ENCODE data around the gene GPT2.

DNA sequence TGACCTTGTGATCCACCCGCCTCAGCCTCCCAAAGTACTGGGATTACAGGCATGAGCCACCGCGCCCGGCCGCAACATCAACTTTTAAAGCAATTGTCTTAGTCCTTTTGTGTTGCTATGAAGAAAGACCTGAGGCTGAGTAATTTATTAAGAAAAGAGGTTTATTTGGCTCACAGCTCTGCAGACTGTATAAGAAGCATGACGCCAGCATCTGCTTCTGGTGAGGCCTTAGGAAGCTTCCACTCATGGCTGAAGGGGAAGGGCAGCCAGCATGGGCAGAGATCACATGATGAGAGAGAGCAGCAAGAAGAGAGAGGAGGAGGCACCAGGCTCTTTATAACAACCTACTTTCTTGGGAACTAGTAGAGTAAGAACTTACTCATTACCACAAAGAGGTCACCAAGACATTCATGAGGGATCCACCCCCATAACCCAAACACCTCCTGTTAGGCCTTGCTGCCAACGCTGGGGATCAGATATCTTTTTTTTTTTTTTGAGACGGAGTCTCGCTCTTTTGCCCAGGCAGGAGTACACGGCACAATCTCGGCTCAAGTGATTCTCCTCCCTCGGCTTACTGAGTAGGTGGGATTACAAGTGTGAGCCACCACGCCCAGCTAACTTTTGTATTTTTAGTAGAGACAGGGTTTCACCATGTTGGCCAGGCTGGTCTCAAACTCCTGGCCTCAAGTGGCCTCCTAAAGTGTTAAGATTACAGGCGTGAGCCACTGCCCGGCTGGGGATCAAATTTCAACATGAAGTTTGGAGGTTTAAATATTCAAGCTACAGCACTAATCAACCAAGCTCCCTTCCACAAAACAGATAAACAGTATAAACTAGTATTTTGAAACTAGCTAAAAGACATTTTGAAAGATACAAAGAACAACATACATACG lies 21.4 kb upstream of the GPT2 start:
- no peak for TF ChIP-seq CTCF (IDR thresholded peaks at IDR 0.05)
- TF ChIP-seq POLR2AphosphoS5 (IDR thresholded peaks at IDR 0.05) = no peak
- TF ChIP-seq POLR2A (IDR thresholded peaks at IDR 0.05) = no peak
- TF ChIP-seq EP300 (IDR thresholded peaks at IDR 0.05) = no peak
